ENCODE measurements around the gene SNRPN.
A peak's percentile ranks its signal among the peaks of the same experiment; 100 is the strongest.
"Not testable (repeated sequence)": the region's sequence is repeated elsewhere in the genome, so short reads cannot be mapped to it uniquely, and the experiment has no call there.

SNRPN gene

DNA sequence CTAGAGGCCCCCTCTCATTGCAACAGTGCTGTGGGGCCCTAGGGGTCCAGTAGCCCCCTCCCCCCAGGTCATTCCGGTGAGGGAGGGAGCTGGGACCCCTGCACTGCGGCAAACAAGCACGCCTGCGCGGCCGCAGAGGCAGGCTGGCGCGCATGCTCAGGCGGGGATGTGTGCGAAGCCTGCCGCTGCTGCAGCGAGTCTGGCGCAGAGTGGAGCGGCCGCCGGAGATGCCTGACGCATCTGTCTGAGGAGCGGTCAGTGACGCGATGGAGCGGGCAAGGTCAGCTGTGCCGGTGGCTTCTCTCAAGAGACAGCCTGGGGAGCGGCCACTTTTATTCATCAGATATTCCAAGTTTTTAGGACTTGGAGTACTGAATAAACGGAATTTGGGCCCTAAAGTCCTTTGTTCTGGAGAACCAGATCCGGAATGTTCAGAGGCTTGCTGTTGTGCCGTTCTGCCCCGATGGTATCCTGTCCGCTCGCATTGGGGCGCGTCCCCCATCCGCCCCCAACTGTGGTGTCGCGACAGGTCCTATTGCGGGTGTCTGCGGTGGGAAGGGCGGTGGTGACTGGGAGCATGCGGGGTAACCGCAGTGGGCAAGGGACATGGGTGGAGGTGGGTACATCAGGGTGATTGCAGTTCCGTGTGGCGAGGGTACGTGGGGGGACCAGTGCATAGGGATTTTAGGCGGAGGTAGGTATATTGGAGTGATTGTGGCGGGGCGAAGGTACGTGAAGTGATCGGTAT is at the start of gene SNRPN, which contains the start of gene SNURF:
TSS of gene SNRPN (plus strand) at position 205 of the 748 bp plus-strand sequence. CDS start 19,467 bp downstream, outside the sequence.
TSS of gene SNURF (plus strand) at position 205 of the 748 bp plus-strand sequence. CDS start at position 267, 62 bp downstream.
- no peak for TF ChIP-seq CTCF (conservative IDR thresholded peaks at IDR 0.05)
- peak within 1 kb of the TSS; percentile 93 for H3K27ac ChIP-seq

DNA sequence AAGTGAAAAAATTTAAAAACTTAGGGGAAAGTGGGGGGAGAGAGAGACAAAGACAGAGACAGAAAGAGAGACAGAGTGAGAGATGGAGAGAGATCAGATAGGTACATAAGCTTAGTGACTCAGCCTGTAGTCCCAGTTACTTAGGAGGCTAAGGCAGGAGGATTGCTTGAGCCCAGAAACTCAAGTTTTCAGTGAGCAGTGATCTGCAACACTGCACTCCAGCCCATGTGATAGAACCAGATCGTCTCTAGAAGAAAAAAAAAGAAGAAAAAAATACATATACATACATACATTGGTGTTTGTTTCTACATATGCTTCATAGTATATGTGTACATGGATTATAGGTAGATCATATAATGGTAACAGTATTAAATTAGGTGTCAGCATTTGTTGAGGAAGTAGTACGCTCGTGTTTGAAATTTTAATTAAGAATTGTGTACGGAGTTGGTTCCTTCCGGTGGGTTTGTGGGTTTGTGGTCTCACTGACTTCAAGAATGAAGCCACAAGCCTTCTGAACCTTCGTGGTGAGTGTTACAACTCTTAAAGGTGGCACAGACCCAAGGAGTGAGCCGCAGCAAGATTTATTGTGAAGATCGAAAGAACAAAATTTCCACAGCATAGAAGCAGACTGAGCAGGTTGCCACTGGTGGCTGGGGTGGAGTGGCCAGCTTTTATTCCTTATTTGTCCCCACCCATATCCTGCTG is 38.3 kb upstream of the SNRPN start:
- peak overlapping the region; percentile 72 for H3K27ac ChIP-seq
- no peak for TF ChIP-seq CTCF (conservative IDR thresholded peaks at IDR 0.05)

GRCh38 chr15:24917431-24917830 is 37.4 kb upstream of the SNRPN start:
- peak; percentile 56 for TF ChIP-seq CTCF (conservative IDR thresholded peaks at IDR 0.05)
- peak overlapping the region; percentile 72 for H3K27ac ChIP-seq

DNA sequence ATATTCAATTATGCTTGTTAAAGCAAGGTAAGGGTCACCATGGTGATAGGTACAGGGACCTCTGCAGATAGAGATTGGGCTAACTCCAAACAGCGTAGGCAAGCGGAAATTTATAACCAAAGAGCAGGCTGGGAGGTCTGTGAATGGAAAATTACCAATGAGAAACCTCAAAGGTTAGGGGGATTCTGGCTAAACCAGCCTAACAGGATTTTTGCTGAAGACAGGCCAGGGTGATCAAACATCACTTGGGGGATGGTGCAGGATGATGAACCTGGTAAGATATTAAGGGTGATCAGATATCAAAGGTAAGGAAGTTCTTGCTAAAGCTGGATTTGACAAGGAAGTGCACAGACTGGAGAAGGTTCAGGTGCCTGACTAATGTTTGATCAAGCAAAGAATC is 35.3 kb upstream of the SNRPN start:
- no peak for TF ChIP-seq CTCF (conservative IDR thresholded peaks at IDR 0.05)
- H3K27ac ChIP-seq: peak overlapping the region; percentile 96

- H3K27ac ChIP-seq: peak overlapping the region; percentile 96
Measured at GRCh38 chr15:24922781-24923180, 32.0 kb upstream of the SNRPN start.

GRCh38 chr15:24924153-24924552 is 30.6 kb upstream of the SNRPN start:
- TF ChIP-seq CTCF (conservative IDR thresholded peaks at IDR 0.05): no peak
- peak overlapping the region; percentile 96; the same call in 1 of the 2 replicates for H3K27ac ChIP-seq

- peak overlapping the region; percentile 96; the same call in 1 of the 2 replicates for H3K27ac ChIP-seq
- TF ChIP-seq CTCF (conservative IDR thresholded peaks at IDR 0.05): no peak
Measured at GRCh38 chr15:24924621-24925020, 30.2 kb upstream of the SNRPN start.

DNA sequence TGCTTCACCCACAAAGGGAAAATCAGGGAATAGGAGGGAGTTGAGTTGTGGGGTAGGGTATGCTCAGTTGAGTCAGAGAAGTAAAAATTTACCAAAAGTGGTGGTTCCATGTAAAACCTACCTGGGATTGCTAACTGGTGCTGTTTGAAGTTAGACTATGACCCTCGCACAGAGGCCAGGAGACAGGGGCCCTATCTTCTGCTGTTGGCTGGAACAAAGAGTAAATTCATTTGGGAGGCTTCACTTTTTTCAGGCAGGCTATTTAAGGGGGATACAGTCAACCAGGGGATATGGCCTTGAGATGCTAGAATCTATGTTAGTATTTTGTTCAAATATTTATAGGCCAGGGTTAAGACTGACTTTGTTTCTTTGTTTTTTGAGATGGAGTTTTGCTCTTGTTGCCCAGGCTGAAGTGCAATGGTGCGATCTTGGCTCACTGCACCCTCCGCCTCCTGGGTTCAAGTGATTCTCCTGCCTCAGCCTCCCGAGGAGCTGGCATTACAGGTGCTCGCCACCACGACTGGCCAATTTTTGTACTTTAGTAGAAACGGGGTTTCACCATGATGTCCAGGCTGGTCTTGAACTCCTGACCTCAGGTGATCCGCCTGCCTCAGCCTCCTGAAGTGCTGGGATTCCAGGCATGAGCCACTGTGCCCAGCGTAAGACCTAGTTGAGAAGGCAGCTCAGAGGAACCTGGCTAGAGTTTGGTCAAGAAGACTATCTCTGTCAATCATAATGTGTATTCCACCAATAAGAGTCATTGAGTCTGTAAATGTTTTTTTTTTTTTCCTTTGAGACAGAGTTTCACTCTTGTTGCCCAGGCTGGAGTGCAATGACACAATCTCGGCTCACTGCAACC is 22.7 kb upstream of the SNRPN start:
- not testable (repeated sequence) for H3K27ac ChIP-seq

Data from VCaP (cell line).